NAMALWA (cell line): Measurements from ENCODE around the gene DEPDC4.
"Not testable (repeated sequence)": the region's sequence is repeated elsewhere in the genome, so short reads cannot be mapped to it uniquely, and the experiment has no call there.

Experiments
- DNase-seq: peaks from one replicate; pipeline ENCODE4 v3.0.0-alpha.2; 2015; ENCODE audit warnings: low spot score

Gene DEPDC4

GRCh38 chr12:100263131-100263530 is 3.7 kb downstream of the DEPDC4 start:
- no peak for DNase-seq

DNA sequence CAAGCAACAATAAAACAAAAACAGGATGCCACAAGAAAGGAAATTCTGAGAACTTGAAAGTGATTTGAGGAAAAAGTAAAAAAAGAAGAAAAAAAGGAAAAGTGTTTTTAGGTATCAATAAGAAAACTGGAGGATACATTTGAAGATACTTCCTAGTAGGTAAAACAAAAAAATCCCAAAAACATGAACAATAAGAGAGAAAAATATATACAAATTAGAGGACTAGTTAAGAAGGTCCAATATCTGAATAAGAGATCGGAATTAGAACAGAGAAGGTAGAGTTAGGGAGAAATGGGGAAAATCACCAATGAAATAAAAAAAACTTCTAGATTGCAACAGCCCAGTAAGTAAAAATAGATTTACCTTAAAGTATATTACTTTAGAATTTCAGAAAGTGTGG is 8.8 kb downstream of the DEPDC4 start:
- no peak for DNase-seq

DNA sequence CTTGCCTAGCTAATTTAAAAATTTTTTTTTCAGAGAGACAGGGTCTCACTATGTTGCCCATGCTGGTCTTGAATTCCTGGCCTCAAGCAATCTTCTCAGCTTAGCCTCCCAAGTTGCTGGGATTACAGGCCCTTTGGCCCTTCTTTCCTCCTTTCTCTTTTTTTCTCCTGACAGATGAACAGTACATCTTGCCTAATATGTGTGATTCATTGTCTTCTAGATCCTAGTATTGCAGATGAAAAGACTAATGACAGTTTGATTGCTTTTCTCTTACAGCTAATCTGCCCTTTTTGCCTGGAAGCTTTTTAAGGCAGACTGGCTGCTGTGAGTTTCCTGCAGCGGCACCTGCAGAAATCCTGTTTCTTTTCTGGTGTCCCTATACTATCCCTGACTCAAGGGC is 12.0 kb downstream of the DEPDC4 start:
- DNase-seq = no peak

GRCh38 chr12:100253437-100253836 is 13.4 kb downstream of the DEPDC4 start:
- DNase-seq = no peak

DNA sequence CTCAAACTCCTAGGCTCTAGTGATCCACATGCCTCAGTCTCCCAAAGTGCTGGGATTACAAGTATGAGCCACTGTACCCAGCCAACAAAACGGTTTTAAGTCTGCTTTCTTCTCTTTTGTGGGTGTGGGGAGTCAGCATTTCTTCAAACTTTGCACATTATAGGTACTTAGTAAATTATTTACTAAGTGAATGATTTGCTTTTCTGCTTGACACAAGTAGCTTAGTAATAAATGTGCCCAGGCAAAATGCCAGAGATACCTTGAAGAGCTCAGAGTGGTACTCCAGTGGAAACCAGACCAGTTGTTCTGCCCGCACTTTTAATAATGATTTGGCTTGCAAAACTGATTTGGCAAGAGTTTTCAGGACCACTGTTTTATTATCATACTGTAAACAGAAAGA is 15.0 kb downstream of the DEPDC4 start:
- DNase-seq = no peak

- no peak for DNase-seq
Observed at GRCh38 chr12:100249941-100250340, 16.9 kb downstream of the DEPDC4 start.

DNA sequence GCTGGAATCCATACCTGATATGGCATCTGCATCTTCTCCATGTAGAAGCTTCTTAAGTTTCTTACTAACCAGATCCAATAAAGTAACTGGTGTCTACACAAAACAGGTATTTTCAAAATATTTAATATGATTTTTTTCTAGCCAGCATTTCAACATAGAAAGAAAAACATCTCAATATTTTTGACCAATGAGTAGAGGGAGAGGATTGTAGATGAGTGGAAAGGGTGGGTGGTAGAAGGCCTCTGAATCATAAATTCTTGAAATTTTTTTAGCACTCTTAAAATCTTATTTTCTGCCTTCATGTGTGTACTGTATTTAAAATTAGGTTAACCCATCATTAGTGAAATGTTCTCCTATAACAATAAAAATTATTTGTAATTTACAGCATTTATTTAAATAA is 18.0 kb downstream of the DEPDC4 start:
- no peak for DNase-seq

DNA sequence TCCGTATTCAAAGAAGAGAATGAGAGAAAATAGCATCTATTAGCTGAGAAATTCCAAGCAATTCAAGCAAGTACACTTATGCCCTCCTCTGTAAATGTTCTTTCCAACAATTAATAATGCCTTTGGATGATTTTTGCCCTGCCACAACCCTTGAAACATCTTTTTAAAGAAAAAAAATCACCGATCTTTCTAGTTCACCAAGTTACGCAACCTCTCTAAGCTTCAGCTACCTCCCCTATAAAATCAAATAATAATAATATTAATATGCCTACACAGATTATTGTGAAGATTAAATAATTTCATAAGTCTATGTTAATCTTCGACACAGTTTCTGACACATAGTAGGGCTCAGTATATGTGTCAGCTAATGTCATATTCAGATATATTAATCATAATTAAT is 19.1 kb downstream of the DEPDC4 start:
- no peak for DNase-seq

GRCh38 chr12:100243137-100243536 is 23.7 kb downstream of the DEPDC4 start:
- no peak for DNase-seq

- DNase-seq = no peak
Observed at GRCh38 chr12:100239589-100239988, 27.3 kb downstream of the DEPDC4 start.

GRCh38 chr12:100238801-100239200 is 28.1 kb downstream of the DEPDC4 start:
- DNase-seq = no peak

GRCh38 chr12:100234591-100235304 is 32.1 kb downstream of the DEPDC4 start:
- DNase-seq = peak; percentile 63

DNA sequence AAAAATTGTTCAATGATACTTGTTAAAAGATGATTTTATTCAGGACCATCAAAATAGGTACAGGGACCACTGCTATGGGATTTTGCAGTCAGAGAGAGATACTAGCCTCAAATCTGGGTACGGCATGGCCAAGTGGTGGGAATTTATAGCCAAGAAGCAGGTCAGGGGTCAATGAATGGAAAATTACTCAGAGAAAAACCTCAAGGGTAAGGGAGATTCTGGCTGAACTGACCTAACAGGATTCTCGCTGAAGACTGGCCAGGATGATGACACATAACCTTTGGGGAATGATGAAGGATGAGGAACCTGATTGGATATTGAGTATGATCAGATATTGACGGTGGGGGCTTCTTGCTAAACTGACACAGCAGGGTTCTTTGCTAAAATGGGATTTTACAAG is 32.7 kb downstream of the DEPDC4 start:
- DNase-seq = no peak

- DNase-seq = not testable (repeated sequence)
Observed at GRCh38 chr12:100231873-100232272, 35.0 kb downstream of the DEPDC4 start.

DNA sequence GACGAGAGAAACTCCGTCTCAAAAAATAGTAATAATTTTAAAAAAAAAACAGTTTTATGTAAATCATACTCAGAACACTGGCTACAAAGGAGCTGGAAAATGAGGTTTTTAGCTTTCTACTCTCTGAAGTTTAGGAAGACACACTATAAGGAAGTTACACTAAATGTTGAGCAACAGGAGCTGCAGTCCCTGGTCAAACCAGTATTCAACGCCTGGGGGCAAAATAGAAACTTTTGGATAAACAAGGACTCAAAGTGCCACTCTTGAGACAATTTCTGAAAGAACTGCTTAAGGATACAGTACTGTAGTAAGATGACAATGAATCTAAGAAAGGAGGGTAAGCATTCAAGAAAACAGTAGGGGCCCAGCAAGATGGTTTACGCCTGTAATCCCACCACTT is 37.0 kb downstream of the DEPDC4 start:
- DNase-seq = no peak

DNA sequence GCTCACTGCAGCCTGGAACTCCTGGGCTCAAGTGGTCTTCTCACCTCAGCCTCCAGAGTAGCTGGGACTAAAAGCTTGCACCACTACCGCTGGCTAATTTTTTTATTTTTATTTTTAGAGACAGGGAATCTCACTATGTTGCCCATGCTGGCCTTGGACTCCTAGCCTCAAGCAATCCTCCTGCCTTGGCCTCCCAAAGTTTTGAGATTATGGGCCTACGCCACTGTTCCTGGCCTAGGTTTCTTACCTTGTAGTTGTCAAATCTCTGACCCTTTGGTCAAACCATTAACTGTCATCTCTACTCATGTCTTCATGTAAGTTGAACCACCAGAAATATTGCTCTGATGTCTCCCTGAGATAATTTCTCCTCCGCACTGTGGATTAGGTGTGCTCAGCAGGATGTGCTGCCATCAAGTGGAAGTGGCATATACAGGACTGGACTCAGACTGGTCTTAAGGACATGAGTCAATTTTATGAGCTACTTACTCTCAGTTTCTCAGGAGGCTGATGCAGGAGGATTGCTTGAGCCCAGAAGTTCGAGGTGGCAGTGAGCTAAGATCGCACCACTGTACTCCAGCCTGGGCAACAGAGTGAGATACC is 37.7 kb downstream of the DEPDC4 start:
- peak; percentile 14 for DNase-seq

GRCh38 chr12:100225491-100225890 is 41.4 kb downstream of the DEPDC4 start:
- no peak for DNase-seq

DNA sequence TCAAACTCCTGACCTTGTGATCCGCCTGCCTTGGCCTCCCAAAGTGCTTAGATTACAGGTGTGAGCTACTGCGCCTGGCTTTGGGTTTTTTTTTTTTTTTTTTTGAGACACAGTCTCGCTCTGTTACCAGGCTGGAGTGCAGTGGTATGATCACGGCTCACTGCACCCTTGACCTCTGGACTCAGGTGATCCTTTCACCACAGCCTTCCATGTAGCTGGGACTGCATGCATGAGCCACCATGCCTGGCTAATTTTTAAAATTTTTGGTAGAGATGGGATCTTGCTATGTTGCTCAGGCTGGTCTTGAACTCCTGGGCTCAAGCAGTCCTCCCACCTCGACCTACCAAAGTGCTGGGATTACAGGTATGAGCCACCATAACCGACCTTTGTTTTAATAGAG is 44.7 kb downstream of the DEPDC4 start:
- not testable (repeated sequence) for DNase-seq

DNA sequence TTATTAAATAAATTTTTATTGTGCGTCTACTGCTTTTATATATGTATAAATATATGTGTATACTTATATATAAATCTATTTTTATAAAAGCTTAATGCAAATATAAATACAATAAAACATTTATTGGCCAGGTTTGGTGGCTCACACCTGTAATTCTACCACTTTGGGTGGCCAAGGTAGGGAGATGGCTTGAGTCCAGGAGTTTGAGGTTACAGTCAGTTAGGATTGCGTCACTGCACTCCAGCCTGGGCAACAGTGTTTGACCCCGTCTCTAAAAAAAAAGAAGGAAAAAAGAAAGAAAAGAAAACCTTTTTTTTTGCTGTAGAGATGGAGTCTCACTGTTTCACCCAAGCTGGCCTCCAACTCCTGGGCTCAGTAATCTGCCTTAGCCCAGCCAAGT is 45.4 kb downstream of the DEPDC4 start:
- no peak for DNase-seq

DNA sequence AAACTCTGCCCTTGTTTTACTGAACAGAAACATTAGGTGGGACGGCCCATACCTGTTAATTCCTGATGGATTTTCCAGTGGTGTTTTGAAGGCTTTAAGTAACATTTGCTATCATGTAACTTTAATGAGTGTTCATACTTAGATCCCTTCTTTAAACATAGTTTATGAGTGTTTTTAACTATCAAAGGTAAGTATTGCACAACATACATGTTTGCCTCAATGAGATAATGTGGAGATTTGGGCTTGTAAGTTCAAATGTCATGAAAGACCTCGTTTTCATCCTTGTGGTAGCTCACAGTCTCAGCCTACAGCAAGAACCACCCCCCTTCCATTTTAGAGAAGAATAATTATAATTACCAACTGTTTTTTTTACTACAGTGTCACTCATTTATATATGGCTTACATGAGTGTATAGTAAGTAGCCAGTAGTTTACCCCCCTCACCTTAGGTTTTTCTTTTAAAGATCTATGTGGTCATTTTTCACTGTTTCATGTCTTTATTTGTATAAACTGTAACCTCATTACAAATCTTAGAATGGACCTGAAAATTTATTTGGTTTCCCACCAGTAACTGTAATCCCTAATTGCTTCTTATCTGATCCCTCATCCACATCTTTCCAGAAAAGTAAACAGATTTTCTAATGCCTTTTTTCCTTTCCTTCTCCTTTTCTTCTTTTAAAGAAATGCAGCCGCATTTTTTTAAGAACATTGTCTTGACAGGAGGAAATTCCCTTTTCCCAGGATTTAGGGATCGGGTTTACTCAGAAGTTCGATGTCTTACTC is 47.4 kb downstream of the DEPDC4 start:
- DNase-seq = no peak

DNA sequence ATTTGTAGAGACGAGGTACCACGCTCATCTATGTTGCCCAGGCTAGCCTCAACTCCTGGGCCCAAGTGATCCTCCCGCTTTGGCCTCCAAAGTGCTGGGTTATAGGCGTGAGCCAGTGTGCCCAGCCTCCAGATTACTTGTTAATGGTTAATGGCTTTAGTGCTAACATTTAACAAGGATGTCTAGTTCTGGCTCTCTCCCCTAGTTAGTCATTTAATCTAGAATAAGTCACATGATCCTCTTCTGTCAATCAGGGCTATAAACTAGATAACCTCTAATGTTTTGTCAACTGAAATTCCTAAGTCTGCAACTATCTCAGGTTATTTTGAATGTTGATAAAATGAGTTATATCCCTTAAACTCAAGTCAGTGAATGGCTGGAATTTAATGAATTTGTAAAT is 50.5 kb downstream of the DEPDC4 start:
- no peak for DNase-seq

DNA sequence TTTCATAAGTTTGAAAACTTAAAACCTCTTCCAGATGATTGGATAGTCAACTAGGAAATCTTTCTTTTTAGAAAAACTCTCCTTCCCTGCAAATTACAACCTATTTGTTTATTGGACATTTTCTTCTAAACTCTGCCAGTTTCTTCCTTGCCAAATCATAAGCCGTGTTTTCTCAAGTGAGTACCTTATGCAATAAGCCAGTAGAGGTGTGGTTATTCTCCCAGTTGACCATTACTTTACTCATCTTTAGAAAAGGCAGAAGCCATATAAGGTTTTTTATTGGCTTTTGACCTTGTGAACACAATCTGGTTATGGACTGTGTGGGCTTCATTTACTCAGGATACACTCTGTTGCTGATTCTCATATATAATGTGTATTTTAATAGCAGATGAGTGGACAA is 51.7 kb downstream of the DEPDC4 start:
- DNase-seq = no peak

GRCh38 chr12:100214518-100214917 is 52.4 kb downstream of the DEPDC4 start:
- no peak for DNase-seq
